ENCODE results near the gene SSBP3. TPM values are rescaled to one million over a fixed set of nuclear protein-coding genes. Genes with fewer than 3 reads are reported as not detected.
"Not testable (repeated sequence)": the region's sequence is repeated elsewhere in the genome, so short reads cannot be mapped to it uniquely, and the experiment has no call there.

Gene SSBP3
- total RNA-seq, 4 donors from 2014 or later: 26.4 to 49.5 (median 37.1) TPM

DNA sequence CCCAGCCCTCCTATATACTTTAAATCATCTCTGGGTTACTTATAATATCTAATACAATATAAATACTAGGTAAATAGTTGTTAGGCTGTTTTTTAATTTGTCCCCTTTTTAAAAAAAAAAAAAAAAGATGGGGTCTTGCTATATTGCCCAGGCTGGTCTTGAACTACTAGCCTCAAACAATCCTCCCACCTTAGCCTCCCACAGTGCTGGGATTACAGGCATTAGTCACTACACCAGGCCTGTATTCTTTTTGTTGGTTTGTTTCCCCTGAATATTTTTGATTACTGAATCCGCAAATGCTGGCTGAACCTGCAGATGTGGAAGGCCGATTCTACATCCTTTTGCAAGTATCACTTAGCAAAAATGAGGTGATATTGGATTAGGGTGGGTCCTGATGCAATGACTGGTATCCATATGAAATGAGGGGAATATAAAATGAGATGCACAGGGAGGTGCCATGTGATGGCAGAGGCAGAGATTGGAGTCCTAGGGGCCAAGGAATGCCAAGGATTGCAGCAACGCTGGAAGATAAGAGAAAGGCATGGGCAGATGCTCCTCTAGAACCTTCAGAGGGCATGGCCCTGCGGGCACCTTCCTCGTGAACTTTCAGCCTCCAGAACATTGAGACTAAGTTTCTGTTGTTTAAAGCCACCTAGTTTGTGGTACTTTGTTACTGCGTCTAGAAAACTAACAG, 58.8 kb downstream of the SSBP3 start:
- no peaks in the 10 kb centered on the region for H3K9me3 ChIP-seq
- TF ChIP-seq POLR2A (IDR thresholded peaks at IDR 0.05): no peak
- no peak for TF ChIP-seq EP300 (IDR thresholded peaks at IDR 0.05)
- TF ChIP-seq CTCF (IDR thresholded peaks at IDR 0.05): no peak
- TF ChIP-seq POLR2AphosphoS5 (IDR thresholded peaks at IDR 0.05): no peak
- no peaks in the 10 kb centered on the region for H3K27me3 ChIP-seq
- H3K36me3 ChIP-seq: peaks cover 7% of the 10 kb centered on the region
- H3K27ac ChIP-seq: no peak overlapping the region
- 94% methylated on average over 6 of the region's 6 CpGs for WGBS
- no peak for DNase-seq (ENCODE audit: low spot score in 2 of 2)
- no peak overlapping the region for H3K4me3 ChIP-seq
- peaks cover 5% of the 10 kb centered on the region for H3K4me1 ChIP-seq

DNA sequence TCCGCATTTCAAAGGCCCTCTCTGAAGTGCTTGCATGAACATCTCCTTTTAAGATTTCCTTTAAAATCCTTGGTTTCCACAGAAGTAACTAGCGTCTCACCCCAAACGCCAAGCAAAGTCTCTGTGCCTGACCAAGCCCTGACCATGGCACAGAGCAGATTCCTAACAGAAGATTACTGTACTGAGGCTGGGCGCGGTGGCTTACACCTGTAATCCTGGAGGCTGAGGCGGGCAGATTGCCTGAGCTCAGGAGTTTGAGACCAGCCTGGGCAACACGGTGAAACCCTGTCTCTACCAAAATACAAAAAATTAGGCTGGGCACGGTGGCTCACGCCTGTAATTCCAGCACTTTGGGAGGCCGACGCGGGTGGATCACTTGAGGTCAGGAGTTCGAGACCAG, 60.6 kb downstream of the SSBP3 start:
- 92% methylated on average over 13 of the region's 13 CpGs for WGBS
- DNase-seq (ENCODE audit: low spot score in 2 of 2); H3K27me3 ChIP-seq; H3K27ac ChIP-seq; H3K9me3 ChIP-seq; H3K36me3 ChIP-seq; H3K4me3 ChIP-seq: not testable (repeated sequence)
- peaks cover 14% of the 10 kb centered on the region for H3K4me1 ChIP-seq

DNA sequence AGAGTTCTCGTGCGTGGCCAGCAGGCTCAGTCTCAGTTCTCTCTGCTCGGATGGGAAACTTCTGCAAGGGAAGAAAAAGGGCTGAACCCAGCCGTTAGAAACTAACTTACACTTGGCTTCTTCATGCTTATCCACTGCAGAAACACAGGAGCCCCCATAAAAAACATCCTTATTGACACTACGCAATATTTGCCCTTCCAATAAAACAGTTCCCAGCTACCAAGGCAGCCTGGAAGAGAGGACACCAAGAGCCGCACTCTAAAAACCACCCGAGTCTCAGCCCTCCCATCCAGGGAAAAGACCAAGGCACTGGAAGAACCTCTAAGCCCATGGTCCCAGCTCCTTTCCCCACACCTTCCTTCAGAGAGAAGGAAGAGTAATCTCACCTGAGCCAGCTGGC, 61.1 kb downstream of the SSBP3 start:
- H3K27me3 ChIP-seq: no peaks in the 10 kb centered on the region
- no peaks in the 10 kb centered on the region for H3K9me3 ChIP-seq
- 88% methylated on average over 7 of the region's 7 CpGs for WGBS
- TF ChIP-seq CTCF (IDR thresholded peaks at IDR 0.05) (no peak), POLR2A (IDR thresholded peaks at IDR 0.05) (no peak), POLR2AphosphoS5 (IDR thresholded peaks at IDR 0.05) (no peak), EP300 (IDR thresholded peaks at IDR 0.05) (no peak)
- H3K36me3 ChIP-seq: peaks cover 7% of the 10 kb centered on the region
- H3K4me1 ChIP-seq: peaks cover 17% of the 10 kb centered on the region
- no peak overlapping the region for H3K4me3 ChIP-seq
- no peak overlapping the region for H3K27ac ChIP-seq
- DNase-seq (ENCODE audit: low spot score in 2 of 2): no peak

DNA sequence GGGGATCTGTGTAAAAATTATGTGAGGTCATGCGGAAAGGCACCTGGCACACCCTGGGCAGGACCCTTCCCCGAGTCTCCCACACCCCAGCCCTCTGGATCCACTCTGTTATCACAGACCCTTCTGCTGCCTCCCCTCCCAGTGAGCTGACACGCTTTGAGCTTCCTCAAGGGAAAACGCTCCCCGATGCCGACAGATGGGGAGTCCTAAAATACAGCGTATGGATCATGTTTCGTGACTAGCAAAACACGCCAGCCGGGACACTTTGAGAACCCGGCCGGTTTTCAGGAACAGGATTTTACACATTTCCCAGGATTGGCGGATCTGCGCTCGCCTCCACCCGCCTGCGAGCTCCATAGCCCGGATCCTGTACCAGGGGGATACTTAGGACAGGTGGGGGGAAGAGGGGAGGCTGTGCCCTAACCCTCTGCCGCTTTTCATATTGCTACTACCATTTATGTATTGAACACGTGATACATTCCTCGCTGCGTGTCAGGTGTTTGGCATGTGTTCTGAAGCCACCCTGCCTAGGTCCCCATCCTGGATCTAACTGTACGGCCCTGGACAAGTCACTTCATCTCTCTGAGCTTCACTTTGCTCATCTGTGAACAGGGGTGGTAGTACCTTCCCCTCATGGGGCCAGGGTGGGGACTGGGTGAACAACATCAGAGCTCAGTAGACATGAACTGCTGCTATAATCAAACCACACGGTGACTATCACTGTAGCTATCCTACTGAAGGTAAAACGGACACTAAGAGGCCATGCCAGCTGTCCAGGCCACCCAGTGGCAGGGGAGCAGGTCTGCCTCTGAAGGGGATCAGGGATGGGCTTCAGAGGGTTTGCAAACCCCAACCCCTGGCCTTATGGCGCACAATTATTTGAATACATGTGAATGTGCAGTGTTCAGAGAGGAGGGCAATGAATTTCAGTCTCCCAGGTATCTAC, 63.2 kb downstream of the SSBP3 start:
- no peaks in the 10 kb centered on the region for H3K27me3 ChIP-seq
- H3K9me3 ChIP-seq: no peaks in the 10 kb centered on the region
- peaks cover 2% of the 10 kb centered on the region for H3K36me3 ChIP-seq
- no peak overlapping the region for H3K27ac ChIP-seq
- WGBS: 77% methylated on average over 26 of the region's 26 CpGs
- no peak overlapping the region for H3K4me3 ChIP-seq
- peaks cover 19% of the 10 kb centered on the region for H3K4me1 ChIP-seq
- DNase-seq (ENCODE audit: low spot score in 2 of 2): no peak
- no peak for TF ChIP-seq POLR2A (IDR thresholded peaks at IDR 0.05)

DNA sequence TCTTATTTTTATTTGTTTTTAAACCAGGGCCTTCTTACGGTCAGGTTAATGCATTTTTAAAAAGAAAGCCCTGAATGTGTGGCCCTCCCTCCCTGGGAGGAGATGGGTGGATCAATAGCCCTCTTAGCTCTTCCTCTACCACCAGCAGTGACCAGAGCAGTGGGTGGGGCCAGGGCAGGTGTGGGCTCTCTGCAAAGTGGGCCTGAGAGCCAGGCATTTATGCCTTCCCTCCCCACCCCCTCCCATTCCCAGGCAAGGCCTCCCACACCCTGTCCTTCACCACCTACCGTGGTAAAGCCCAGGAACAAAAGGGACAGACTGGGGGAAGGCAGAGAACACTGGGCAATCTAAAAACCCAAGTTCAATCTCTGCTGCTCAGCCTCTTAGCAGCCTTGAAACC, 63.9 kb downstream of the SSBP3 start:
- 66% methylated on average over 2 of the region's 2 CpGs for WGBS
- TF ChIP-seq POLR2AphosphoS5 (IDR thresholded peaks at IDR 0.05) (no peak), POLR2A (IDR thresholded peaks at IDR 0.05) (no peak), EP300 (IDR thresholded peaks at IDR 0.05) (no peak), CTCF (IDR thresholded peaks at IDR 0.05) (no peak)
- H3K9me3 ChIP-seq: no peaks in the 10 kb centered on the region
- no peaks in the 10 kb centered on the region for H3K27me3 ChIP-seq
- DNase-seq (ENCODE audit: low spot score in 2 of 2): no peak
- peaks cover 2% of the 10 kb centered on the region for H3K36me3 ChIP-seq
- H3K4me1 ChIP-seq: peaks cover 20% of the 10 kb centered on the region
- H3K4me3 ChIP-seq: no peak overlapping the region
- H3K27ac ChIP-seq: no peak overlapping the region

GRCh38 chr1:54341763-54342162, 64.4 kb downstream of the SSBP3 start:
- no peak for DNase-seq (ENCODE audit: low spot score in 2 of 2)
- 97% methylated on average over 9 of the region's 9 CpGs for WGBS
- Histone ChIP-seq H3K4me1 (peaks cover 20% of the 10 kb centered on the region), H3K4me3 (no peak overlapping the region), H3K36me3 (peaks cover 2% of the 10 kb centered on the region), H3K27me3 (no peaks in the 10 kb centered on the region), H3K27ac (no peak overlapping the region), H3K9me3 (no peaks in the 10 kb centered on the region)
- no peak for TF ChIP-seq POLR2A (IDR thresholded peaks at IDR 0.05)
- TF ChIP-seq CTCF (IDR thresholded peaks at IDR 0.05): no peak
- TF ChIP-seq POLR2AphosphoS5 (IDR thresholded peaks at IDR 0.05): no peak
- TF ChIP-seq EP300 (IDR thresholded peaks at IDR 0.05): no peak

Data from suprapubic skin (tissue), 4 donors.